HEK293 (cell line): ENCODE results near the gene IL9.

Experiments
- CTCF ChIA-PET: fragments of 350-600 bp; formaldehyde crosslinking; extraction: SDS; loops from one replicate; lab custom pipeline; 2021; ENCODE audit warnings: antibody characterized with exemption; lab: Yijun Ruan, JAX
- POLR2A ChIA-PET: fragments of 300-600 bp; formaldehyde crosslinking; extraction: SDS; loops from one replicate; lab custom pipeline; 2020; ENCODE audit warnings: antibody characterized with exemption, inconsistent platforms; lab: Yijun Ruan, JAX
- H3K27ac ChIP-seq: fragments of 200-500 bp; sonication (Bioruptor generic); 2 replicates; pipeline ENCODE4 v1.5.1; 2014; ENCODE audit warnings: low read depth, low read length, control low read depth, inconsistent platforms; ENCODE audit errors: extremely low read depth
- H3K36me3 ChIP-seq, 2 experiments: fragments of 200-500 bp in 1 of 2; sonication (Bioruptor generic) in 1 of 2; 1 replicate in 1 of 2; 2 replicates in 1 of 2; pipeline ENCODE4 v1.5.1; 2014 to 2017; ENCODE audit warnings: inconsistent platforms in 2 of 2, low read length in 2 of 2; ENCODE audit not compliant: control insufficient read depth in 2 of 2, insufficient read depth in 1 of 2
- H3K4me1 ChIP-seq: fragments of 200-500 bp; sonication (Bioruptor generic); 2 replicates; pipeline ENCODE4 v1.5.1; 2014; ENCODE audit warnings: mild to moderate bottlenecking, low read length, inconsistent platforms; ENCODE audit not compliant: control insufficient read depth, insufficient read depth
- H3K4me3 ChIP-seq: 2 replicates; pipeline ENCODE4 v1.5.1; 2011; ENCODE audit warnings: low read depth, mild to moderate bottlenecking, control low read depth, low read length, moderate library complexity
- H3K9me3 ChIP-seq: fragments of 200-500 bp; sonication (Bioruptor generic); 2 replicates; pipeline ENCODE4 v1.5.1; 2014; ENCODE audit warnings: low read depth, low read length, inconsistent platforms; ENCODE audit not compliant: control insufficient read depth, insufficient read depth
- KLF16 ChIP-seq: fragments of 450-650 bp; formaldehyde crosslinking; IDR thresholded peaks from 2 replicates; pipeline ENCODE4 v1.5.1; 2017; ENCODE audit warnings: missing biosample characterization, missing genetic modification characterization
- WT1 ChIP-seq: fragments of 450-650 bp; formaldehyde crosslinking; IDR thresholded peaks from 2 replicates; pipeline ENCODE4 v1.5.1; 2016; ENCODE audit warnings: missing biosample characterization, missing genetic modification characterization
- YY2 ChIP-seq: fragments of 450-650 bp; formaldehyde crosslinking; IDR thresholded peaks from 2 replicates; pipeline ENCODE4 v1.5.1; 2016; ENCODE audit warnings: missing biosample characterization, missing genetic modification characterization
- ZNF10 ChIP-seq: fragments of 450-650 bp; formaldehyde crosslinking; IDR thresholded peaks from 2 replicates; pipeline ENCODE4 v1.5.1; 2017; ENCODE audit warnings: missing biosample characterization, missing genetic modification characterization
- ZNF175 ChIP-seq: fragments of 450-650 bp; formaldehyde crosslinking; IDR thresholded peaks from 2 replicates; pipeline ENCODE4 v1.5.1; 2016; ENCODE audit warnings: missing biosample characterization, missing genetic modification characterization
- ZNF23 ChIP-seq: fragments of 450-650 bp; formaldehyde crosslinking; IDR thresholded peaks from 2 replicates; pipeline ENCODE4 v1.5.1; 2016; ENCODE audit warnings: missing biosample characterization, missing genetic modification characterization, borderline replicate concordance
- ZNF239 ChIP-seq: fragments of 450-650 bp; formaldehyde crosslinking; IDR thresholded peaks from 2 replicates; pipeline ENCODE4 v1.5.1; 2016; ENCODE audit warnings: missing biosample characterization, missing genetic modification characterization
- ZNF292 ChIP-seq: fragments of 450-650 bp; formaldehyde crosslinking; IDR thresholded peaks from 2 replicates; pipeline ENCODE4 v1.5.1; 2016; ENCODE audit warnings: low read depth, missing biosample characterization, missing genetic modification characterization, borderline replicate concordance
- ZNF302 ChIP-seq: fragments of 450-650 bp; formaldehyde crosslinking; IDR thresholded peaks from 2 replicates; pipeline ENCODE4 v1.5.1; 2016; ENCODE audit warnings: missing biosample characterization, missing genetic modification characterization, low read depth
- ZNF311 ChIP-seq: fragments of 450-650 bp; formaldehyde crosslinking; IDR thresholded peaks from 2 replicates; pipeline ENCODE4 v1.5.1; 2017; ENCODE audit warnings: missing biosample characterization, missing genetic modification characterization, borderline replicate concordance
- ZNF350 ChIP-seq: fragments of 450-650 bp; formaldehyde crosslinking; IDR thresholded peaks from 2 replicates; pipeline ENCODE4 v1.5.0; 2017; ENCODE audit warnings: missing biosample characterization, mild to moderate bottlenecking, missing genetic modification characterization
- ZNF404 ChIP-seq: fragments of 450-650 bp; formaldehyde crosslinking; IDR thresholded peaks from 2 replicates; pipeline ENCODE4 v1.5.1; 2017; ENCODE audit warnings: missing biosample characterization, missing genetic modification characterization
- ZNF423 ChIP-seq: fragments of 450-650 bp; formaldehyde crosslinking; IDR thresholded peaks from 2 replicates; pipeline ENCODE4 v1.5.1; 2016; ENCODE audit warnings: missing biosample characterization, missing genetic modification characterization
- ZNF521 ChIP-seq: fragments of 450-650 bp; formaldehyde crosslinking; IDR thresholded peaks from 2 replicates; pipeline ENCODE4 v1.5.1; 2017; ENCODE audit warnings: missing biosample characterization, mild to moderate bottlenecking, missing genetic modification characterization
- ZNF548 ChIP-seq: fragments of 450-650 bp; formaldehyde crosslinking; IDR thresholded peaks from 2 replicates; pipeline ENCODE4 v1.5.1; 2016; ENCODE audit warnings: missing biosample characterization, missing genetic modification characterization
- ZNF560 ChIP-seq: fragments of 450-650 bp; formaldehyde crosslinking; IDR thresholded peaks from 2 replicates; pipeline ENCODE4 v1.5.1; 2017; ENCODE audit warnings: missing biosample characterization, missing genetic modification characterization, borderline replicate concordance
- ZNF610 ChIP-seq: fragments of 450-650 bp; formaldehyde crosslinking; IDR thresholded peaks from 2 replicates; pipeline ENCODE4 v1.5.1; 2016; ENCODE audit warnings: missing biosample characterization, missing genetic modification characterization, borderline replicate concordance
- ZNF776 ChIP-seq: fragments of 450-650 bp; formaldehyde crosslinking; IDR thresholded peaks from 2 replicates; pipeline ENCODE4 v1.5.0; 2017; ENCODE audit warnings: missing biosample characterization, missing genetic modification characterization, borderline replicate concordance
- ZNF843 ChIP-seq: fragments of 450-650 bp; formaldehyde crosslinking; IDR thresholded peaks from 2 replicates; pipeline ENCODE4 v1.5.1; 2016; ENCODE audit warnings: missing biosample characterization, missing genetic modification characterization
- ZXDB ChIP-seq: fragments of 450-650 bp; formaldehyde crosslinking; IDR thresholded peaks from 2 replicates; pipeline ENCODE4 v1.5.1; 2016; ENCODE audit warnings: missing biosample characterization, missing genetic modification characterization
- TF ChIP-seq, protein P1 (sequence below): fragments of 450-650 bp; formaldehyde crosslinking; IDR thresholded peaks from 2 replicates; pipeline ENCODE4 v1.5.1; 2016; ENCODE audit warnings: missing biosample characterization, missing genetic modification characterization
- TF ChIP-seq, protein P2 (sequence below): fragments of 450-650 bp; IDR thresholded peaks from 2 replicates; pipeline ENCODE4 v1.5.1; 2018; ENCODE audit warnings: missing biosample characterization, missing genetic modification characterization
- TF ChIP-seq, protein P3 (sequence below): fragments of 450-650 bp; formaldehyde crosslinking; IDR thresholded peaks from 2 replicates; pipeline ENCODE4 v1.5.1; 2016; ENCODE audit warnings: missing biosample characterization, missing genetic modification characterization

Gene IL9

DNA sequence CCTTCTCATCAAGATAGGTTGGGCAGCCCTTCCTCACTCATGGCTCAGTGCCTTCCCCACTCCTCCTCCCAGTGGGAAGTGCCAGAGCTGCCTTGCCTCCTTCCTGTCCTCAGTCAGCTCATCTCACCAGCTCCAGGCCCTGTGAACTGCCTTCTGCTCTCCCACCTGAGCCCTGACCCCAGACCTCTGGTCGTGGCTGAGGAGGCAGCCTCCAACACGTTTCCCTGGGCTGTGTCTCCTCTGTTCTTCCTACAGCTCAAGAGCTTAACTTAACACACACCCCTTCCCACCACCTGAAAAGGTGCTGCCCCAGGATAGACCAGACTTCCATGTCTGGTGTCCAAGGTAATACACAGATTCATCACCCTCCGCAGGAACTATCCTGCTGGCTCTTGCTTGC, 21.2 kb downstream of the IL9 start (continued):
- TF ChIP-seq, protein P1, sequence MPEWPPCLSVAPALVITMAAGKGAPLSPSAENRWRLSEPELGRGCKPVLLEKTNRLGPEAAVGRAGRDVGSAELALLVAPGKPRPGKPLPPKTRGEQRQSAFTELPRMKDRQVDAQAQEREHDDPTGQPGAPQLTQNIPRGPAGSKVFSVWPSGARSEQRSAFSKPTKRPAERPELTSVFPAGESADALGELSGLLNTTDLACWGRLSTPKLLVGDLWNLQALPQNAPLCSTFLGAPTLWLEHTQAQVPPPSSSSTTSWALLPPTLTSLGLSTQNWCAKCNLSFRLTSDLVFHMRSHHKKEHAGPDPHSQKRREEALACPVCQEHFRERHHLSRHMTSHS (tag by site-specific recombination) = no peak

DNA sequence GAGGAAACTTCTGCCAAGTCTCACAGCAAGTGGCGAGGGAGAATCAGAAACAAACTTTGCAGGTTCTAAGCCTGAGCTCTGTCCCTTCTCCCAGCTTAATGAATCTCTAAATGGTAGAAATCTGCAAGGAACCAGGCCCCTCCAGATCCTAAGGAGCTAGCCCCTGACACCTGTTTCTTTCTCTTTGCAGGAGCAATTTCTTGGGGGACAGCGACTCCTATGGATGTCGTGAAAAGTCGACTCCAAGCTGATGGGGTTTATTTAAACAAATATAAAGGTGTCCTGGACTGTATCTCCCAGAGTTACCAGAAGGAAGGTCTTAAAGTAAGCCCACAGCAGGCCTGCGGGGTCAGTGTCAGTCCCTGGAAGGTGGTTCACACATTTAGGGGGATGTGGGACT, 21.8 kb downstream of the IL9 start:
- no peak for TF ChIP-seq ZNF175 (tag by site-specific recombination)
- no peak for TF ChIP-seq ZNF521 (tag by site-specific recombination)
- TF ChIP-seq, protein P1 (tag by site-specific recombination) = no peak
- Histone ChIP-seq H3K4me1 (no peaks in the 10 kb centered on the region), H3K36me3 (no peaks in the 10 kb centered on the region), H3K27ac (no peak overlapping the region), H3K4me3 (no peak overlapping the region), H3K9me3 (no peaks in the 10 kb centered on the region)
- CTCF ChIA-PET = interaction anchor here (1.1 kb wide), 1 partner anchor 44 kb away, joined by 3 read pairs; no protein-coding TSS in a partner anchor
- POLR2A ChIA-PET = no interaction called here

DNA sequence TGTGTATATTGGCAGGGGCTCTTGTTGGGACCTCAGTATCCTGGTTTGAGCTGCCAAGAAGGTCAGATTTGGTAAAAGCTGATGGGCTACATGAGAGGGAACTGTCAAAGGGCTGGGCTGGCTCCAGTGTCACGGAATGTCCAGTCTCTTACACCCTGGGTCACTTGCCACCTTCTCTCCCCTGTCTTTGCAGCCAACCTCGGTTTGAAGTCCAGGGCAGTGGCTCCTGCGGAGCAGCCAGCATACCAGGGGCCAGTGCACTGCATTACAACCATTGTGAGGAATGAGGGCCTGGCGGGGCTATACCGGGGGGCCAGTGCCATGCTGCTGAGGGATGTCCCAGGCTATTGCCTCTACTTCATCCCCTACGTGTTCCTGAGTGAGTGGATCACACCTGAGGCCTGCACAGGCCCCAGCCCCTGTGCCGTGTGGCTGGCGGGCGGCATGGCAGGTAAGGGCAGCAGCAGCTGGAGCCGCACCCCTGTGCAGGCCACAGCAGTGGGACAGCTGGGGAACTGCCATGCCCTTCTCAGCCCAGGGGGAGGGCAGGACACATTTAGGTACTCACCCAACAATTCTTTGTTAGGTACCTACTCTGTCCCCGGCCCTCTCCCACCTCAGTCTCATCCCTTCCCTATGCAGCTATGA, 24.2 kb downstream of the IL9 start:
- TF ChIP-seq ZNF404 = no peak
- TF ChIP-seq ZNF776 (tag by site-specific recombination) = no peak
- TF ChIP-seq ZNF350 (tag by site-specific recombination) = no peak
- TF ChIP-seq ZNF423 = no peak
- Histone ChIP-seq H3K9me3 (no peaks in the 10 kb centered on the region), H3K4me1 (no peaks in the 10 kb centered on the region), H3K36me3 (no peaks in the 10 kb centered on the region), H3K27ac (no peak overlapping the region), H3K4me3 (no peak overlapping the region)
- CTCF ChIA-PET = interaction anchor here (1.0 to 1.2 kb wide), 2 partner anchors 9 to 12 kb away, joined by 3 to 5 read pairs; no protein-coding TSS in a partner anchor
- POLR2A ChIA-PET = no interaction called here

DNA sequence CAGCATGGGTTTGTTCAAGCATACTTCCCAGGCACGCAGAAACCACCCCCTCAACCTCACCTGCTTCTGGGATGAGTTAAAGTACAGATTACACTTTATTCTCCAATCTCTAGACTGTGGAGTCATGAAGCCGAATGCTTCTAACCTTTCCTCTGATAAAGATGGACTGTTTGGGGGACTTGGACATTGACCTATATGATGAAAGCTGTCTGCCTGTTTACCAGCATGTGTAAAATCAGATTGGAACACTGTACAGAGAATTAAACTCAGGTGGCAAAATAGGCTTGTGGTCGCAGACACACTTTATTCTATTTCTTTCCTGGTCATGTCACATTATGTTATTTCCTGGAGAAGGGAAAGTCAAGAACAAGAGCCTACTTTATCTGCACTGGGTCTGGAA, 25.7 kb downstream of the IL9 start:
- POLR2A ChIA-PET = no interaction called here
- no peak for TF ChIP-seq ZNF843
- TF ChIP-seq ZNF292 = no peak
- TF ChIP-seq ZNF239 (tag by site-specific recombination) = no peak
- Histone ChIP-seq H3K36me3 (no peaks in the 10 kb centered on the region), H3K27ac (no peak overlapping the region), H3K4me1 (no peaks in the 10 kb centered on the region), H3K9me3 (no peaks in the 10 kb centered on the region), H3K4me3 (no peak overlapping the region)
- CTCF ChIA-PET = interaction anchor here (1.2 kb wide), 1 partner anchor 10 kb away, joined by 5 read pairs; no protein-coding TSS in a partner anchor

DNA sequence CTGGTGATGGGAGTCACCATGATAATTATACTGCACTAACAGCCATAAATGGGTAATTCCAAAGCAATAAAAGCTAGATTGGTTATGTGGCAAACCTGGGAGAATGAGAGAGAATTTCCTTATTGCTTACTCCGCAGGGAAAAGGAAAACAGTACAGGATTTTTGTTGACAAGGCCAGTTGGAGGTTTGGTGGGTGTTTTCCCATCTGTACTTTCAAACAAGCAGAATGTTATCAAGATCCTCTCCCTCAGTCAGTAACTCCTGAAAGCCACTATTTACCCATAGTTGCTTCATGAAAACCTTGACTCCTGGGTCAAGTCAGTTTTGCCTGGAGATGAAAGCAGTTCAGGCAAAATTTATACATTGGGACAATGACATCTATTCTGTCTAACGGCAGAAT, 26.4 kb downstream of the IL9 start:
- Histone ChIP-seq H3K36me3 (no peaks in the 10 kb centered on the region), H3K9me3 (no peaks in the 10 kb centered on the region), H3K4me1 (no peaks in the 10 kb centered on the region), H3K27ac (no peak overlapping the region), H3K4me3 (no peak overlapping the region)
- ChIA-PET CTCF (interaction anchor here (0.6 to 1.4 kb wide), 4 partner anchors 19 to 304 kb away, joined by 3 to 6 read pairs (median 4); partner anchors contain the start of gene SLC25A48), POLR2A (interaction anchor here (1.0 kb wide), 1 partner anchor 263 kb away, joined by 3 read pairs; the partner anchor contains the start of gene SMAD5)
- no peak for TF ChIP-seq ZNF302
- no peak for TF ChIP-seq ZXDB (tag by site-specific recombination)
- no peak for TF ChIP-seq ZNF311 (tag by site-specific recombination)
- TF ChIP-seq ZNF560 (tag by site-specific recombination) = no peak
- no peak for TF ChIP-seq ZNF23 (tag by site-specific recombination)
- no peak for TF ChIP-seq ZNF10
- no peak for TF ChIP-seq ZNF610 (tag by site-specific recombination)
- no peak for TF ChIP-seq WT1 (tag by site-specific recombination)
- no peak for TF ChIP-seq KLF16 (tag by site-specific recombination)
- TF ChIP-seq, protein P2, sequence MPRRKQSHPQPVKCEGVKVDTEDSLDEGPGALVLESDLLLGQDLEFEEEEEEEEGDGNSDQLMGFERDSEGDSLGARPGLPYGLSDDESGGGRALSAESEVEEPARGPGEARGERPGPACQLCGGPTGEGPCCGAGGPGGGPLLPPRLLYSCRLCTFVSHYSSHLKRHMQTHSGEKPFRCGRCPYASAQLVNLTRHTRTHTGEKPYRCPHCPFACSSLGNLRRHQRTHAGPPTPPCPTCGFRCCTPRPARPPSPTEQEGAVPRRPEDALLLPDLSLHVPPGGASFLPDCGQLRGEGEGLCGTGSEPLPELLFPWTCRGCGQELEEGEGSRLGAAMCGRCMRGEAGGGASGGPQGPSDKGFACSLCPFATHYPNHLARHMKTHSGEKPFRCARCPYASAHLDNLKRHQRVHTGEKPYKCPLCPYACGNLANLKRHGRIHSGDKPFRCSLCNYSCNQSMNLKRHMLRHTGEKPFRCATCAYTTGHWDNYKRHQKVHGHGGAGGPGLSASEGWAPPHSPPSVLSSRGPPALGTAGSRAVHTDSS = no peak
- TF ChIP-seq, protein P3, sequence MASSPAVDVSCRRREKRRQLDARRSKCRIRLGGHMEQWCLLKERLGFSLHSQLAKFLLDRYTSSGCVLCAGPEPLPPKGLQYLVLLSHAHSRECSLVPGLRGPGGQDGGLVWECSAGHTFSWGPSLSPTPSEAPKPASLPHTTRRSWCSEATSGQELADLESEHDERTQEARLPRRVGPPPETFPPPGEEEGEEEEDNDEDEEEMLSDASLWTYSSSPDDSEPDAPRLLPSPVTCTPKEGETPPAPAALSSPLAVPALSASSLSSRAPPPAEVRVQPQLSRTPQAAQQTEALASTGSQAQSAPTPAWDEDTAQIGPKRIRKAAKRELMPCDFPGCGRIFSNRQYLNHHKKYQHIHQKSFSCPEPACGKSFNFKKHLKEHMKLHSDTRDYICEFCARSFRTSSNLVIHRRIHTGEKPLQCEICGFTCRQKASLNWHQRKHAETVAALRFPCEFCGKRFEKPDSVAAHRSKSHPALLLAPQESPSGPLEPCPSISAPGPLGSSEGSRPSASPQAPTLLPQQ = no peak
- no peak for TF ChIP-seq ZNF548
- no peak for TF ChIP-seq YY2
